PFSK-1 (cell line): ENCODE measurements around the gene KLF11.

ENCODE experiments used
- FOXP2 ChIP-seq: optimal IDR thresholded peaks from 2 replicates; pipeline ENCODE3; 2011; ENCODE audit warnings: borderline replicate concordance, control low read depth, inconsistent platforms; ENCODE audit not compliant: insufficient read depth; ENCODE audit errors: extremely low read length, extremely low read depth
- POLR2AphosphoS5 ChIP-seq: IDR thresholded peaks from 2 replicates; pipeline ENCODE4 v1.6.1; 2012; ENCODE audit warnings: low read depth, mild to moderate bottlenecking, control low read depth, low read length, moderate library complexity
- SIN3A ChIP-seq: IDR thresholded peaks from 2 replicates; pipeline ENCODE4 v1.6.1; 2012; ENCODE audit warnings: mild to moderate bottlenecking, low read length, moderate library complexity, borderline replicate concordance; ENCODE audit not compliant: insufficient read depth
- TAF1 ChIP-seq: IDR thresholded peaks from 2 replicates; pipeline ENCODE4 v1.6.1; 2012; ENCODE audit warnings: low read length, control low read depth, borderline replicate concordance; ENCODE audit not compliant: insufficient read depth
- TF ChIP-seq, protein P1 (sequence below), 2 experiments: IDR thresholded peaks; 2 replicates each; pipeline versions ENCODE4 v1.6.1 to v1.8.0; 2011 to 2012; ENCODE audit warnings: low read depth in 2 of 2, low read length in 2 of 2, control low read depth in 1 of 2, inconsistent platforms in 1 of 2, mild to moderate bottlenecking in 1 of 2, moderate library complexity in 1 of 2; ENCODE audit not compliant: insufficient read depth in 1 of 2

Gene KLF11

DNA sequence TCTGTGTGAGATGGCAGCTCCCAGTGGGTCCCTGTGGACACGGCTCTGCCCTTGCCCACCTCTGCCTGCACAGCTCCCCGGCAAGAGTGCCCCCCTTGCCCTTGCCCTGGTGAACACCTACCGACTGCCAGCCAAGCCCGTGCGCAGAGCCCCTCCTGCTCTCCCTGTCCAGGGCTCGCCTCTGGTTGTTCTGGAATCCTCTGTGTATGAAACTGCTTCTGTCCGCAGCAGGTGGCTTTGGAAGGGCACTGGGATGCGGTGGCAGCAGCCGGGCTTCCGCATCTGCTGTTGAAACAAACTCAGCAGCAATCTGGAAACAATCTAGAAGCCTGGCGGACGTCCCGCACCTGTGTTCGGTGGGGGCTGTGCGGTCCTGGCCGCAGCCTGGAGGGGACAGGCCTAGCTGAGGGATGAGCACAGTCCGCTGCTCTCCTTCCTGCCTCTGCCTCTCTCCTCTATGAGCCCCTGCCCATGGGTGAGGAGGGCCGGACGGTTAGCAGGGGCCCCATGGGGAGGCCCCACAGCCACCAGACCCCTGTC lies 34.0 kb upstream of the KLF11 start:
- no peak for TF ChIP-seq FOXP2
- TF ChIP-seq TAF1: no peak
- TF ChIP-seq SIN3A: no peak
- TF ChIP-seq POLR2AphosphoS5: no peak
- TF ChIP-seq, protein P1, sequence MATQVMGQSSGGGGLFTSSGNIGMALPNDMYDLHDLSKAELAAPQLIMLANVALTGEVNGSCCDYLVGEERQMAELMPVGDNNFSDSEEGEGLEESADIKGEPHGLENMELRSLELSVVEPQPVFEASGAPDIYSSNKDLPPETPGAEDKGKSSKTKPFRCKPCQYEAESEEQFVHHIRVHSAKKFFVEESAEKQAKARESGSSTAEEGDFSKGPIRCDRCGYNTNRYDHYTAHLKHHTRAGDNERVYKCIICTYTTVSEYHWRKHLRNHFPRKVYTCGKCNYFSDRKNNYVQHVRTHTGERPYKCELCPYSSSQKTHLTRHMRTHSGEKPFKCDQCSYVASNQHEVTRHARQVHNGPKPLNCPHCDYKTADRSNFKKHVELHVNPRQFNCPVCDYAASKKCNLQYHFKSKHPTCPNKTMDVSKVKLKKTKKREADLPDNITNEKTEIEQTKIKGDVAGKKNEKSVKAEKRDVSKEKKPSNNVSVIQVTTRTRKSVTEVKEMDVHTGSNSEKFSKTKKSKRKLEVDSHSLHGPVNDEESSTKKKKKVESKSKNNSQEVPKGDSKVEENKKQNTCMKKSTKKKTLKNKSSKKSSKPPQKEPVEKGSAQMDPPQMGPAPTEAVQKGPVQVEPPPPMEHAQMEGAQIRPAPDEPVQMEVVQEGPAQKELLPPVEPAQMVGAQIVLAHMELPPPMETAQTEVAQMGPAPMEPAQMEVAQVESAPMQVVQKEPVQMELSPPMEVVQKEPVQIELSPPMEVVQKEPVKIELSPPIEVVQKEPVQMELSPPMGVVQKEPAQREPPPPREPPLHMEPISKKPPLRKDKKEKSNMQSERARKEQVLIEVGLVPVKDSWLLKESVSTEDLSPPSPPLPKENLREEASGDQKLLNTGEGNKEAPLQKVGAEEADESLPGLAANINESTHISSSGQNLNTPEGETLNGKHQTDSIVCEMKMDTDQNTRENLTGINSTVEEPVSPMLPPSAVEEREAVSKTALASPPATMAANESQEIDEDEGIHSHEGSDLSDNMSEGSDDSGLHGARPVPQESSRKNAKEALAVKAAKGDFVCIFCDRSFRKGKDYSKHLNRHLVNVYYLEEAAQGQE (IDR thresholded peaks at IDR 0.05; ENCODE audit: insufficient read depth in 1 of 2, low read depth in 2 of 2, low read length in 2 of 2): no peak

DNA sequence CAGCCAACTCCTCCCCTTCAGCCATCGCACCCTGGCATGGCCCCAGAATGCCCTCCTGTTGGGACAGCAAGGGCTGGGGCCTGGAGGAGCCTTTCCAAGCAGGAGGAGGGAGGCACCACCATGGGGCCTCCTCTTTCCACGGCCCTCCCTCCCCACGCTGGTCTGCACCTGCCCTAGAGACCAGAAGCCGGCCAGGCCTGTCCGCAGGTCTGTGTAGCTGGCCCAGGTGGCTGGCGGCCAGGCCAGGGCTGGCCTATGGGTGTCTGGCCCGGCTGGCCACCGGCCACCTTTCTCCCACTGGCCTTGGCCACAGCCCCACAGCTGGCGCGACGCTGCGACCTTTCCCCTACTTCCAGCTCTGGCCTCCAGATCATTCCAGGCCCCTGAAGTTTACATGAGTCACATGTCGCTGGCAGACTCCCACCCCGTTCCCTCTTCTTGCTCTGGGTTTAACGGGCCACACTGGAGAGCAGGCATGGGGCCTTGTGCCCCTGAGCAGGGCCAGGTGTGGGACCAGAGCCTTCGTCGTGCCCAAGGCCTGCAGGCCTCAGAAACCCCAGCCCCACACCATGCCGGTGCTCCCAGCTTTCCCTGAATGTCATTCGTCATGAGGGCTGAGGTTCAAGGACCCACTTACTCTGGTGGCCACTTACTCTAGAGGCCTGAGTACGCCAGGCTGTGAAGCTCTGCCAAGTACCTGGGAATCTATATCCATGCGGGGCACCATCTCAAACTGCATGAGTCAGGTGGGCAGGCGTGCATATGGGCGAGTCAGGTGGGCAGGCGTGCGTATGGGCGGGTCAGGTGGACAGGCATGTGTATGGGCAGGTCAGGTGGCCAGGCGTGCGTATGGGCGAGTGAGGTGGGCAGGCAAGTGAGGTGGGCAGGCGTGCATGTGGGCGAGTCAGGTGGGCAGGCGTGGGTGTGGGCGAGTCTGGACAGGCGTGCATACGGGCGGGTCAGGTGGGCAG lies 33.3 kb upstream of the KLF11 start:
- TF ChIP-seq SIN3A: no peak
- no peak for TF ChIP-seq POLR2AphosphoS5
- no peak for TF ChIP-seq TAF1
- TF ChIP-seq FOXP2: no peak
- TF ChIP-seq, protein P1 (IDR thresholded peaks at IDR 0.05; ENCODE audit: insufficient read depth in 1 of 2, low read depth in 2 of 2, low read length in 2 of 2): no peak

DNA sequence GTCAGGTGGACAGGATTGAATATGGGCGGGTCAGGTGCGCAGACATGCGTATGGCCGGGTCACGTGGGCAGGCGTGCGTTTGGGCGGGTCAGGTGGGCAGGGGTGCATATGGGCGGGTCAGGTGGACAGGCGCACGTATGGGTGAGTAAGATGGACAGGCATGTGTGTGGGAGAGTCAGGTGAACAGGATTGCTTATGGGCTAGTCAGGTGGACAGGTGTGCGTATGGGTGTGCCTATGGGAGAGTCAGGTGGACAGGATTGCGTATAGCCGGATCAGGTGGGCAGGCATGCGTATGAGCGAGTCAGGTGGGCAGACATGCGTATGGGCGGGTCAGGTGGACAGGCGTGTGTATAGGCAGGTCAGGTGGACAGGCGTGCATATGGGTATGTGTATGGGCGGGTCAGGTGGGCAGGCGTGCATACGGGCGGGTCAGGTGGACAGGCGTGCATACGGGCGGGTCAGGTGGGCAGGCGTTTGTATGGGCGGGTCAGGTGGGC lies 30.3 kb upstream of the KLF11 start:
- TF ChIP-seq TAF1 (no peak), SIN3A (no peak), FOXP2 (no peak), POLR2AphosphoS5 (no peak)
- TF ChIP-seq, protein P1 (IDR thresholded peaks at IDR 0.05; ENCODE audit: insufficient read depth in 1 of 2, low read depth in 2 of 2, low read length in 2 of 2): no peak

DNA sequence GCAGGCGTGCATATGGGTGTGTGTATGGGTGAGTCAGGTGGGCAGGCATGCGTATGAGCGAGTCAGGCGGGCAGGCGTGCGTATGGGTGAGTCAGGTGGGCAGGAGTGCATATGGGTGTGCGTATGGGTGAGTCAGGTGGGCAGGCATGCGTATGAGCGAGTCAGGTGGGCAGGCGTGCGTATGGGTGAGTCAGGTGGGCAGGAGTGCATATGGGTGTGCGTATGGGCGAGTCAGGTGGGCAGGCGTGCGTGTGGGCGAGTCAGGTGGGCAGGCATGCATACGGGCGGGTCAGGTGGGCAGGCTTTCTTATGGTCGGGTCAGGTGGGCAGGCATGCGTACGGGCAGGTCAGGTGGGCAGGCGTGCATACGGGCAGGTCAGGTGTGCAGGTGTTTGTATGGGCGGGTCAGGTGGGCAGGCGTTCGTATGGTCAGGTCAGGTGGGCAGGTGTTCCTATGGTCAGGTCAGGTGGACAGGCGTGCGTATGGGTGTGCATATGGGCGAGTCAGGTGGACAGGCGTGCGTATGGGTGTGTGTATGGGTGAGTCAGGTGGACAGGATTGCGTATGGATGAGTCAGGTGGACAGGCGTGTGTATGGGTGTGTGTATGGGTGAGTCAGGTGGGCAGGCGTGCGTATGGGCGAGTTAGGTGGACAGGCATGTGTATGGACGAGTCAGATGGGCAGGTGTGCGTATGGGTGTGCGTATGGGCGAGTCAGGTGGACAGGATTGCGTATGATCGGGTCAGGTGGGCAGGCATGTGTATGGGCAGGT lies 28.7 kb upstream of the KLF11 start:
- TF ChIP-seq POLR2AphosphoS5 (no peak), SIN3A (no peak), TAF1 (no peak), FOXP2 (no peak)
- TF ChIP-seq, protein P1 (IDR thresholded peaks at IDR 0.05; ENCODE audit: insufficient read depth in 1 of 2, low read depth in 2 of 2, low read length in 2 of 2): no peak
